GM21529 (cell line): ENCODE measurements around the gene ERI2.
"Not testable (repeated sequence)": the region's sequence is repeated elsewhere in the genome, so short reads cannot be mapped to it uniquely, and the experiment has no call there.

Experiments used
- ATAC-seq: cut with Tn5 transposase; IDR thresholded peaks from one replicate; pipeline ENCODE4 v1.9.1; 2021; ENCODE audit not compliant: unreplicated experiment

Gene ERI2

DNA sequence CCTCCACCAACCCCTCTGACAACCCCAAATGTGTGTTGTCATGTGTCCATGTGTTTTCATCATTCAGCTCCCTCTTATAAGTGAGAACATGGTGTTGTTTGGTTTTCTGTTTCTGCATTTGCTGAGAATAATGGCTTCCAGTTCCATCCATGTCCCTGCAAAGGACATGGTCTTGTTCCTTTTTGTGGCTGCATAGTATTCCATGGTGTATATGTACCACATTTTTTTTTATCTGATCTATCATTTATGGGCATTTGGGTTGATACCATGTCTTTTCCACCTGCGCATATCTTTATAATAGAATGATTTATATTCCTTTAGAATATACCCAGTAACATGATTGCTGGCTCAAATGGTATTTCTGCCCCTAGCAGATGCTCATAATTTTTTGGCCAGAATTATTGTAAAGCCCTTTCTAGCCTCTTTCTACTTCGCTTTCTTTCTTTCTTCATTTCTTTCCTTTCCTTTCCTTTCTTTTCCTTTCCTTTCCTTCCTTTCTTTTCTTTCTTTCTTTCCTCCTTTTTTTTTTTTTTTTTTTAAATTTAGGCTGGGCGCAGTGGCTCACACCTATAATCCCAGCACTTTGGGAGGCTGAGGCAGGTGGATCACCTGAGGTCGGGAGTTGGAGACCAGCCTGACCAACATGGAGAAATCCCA is 12.8 kb upstream of the ERI2 start:
- ATAC-seq: no peak

DNA sequence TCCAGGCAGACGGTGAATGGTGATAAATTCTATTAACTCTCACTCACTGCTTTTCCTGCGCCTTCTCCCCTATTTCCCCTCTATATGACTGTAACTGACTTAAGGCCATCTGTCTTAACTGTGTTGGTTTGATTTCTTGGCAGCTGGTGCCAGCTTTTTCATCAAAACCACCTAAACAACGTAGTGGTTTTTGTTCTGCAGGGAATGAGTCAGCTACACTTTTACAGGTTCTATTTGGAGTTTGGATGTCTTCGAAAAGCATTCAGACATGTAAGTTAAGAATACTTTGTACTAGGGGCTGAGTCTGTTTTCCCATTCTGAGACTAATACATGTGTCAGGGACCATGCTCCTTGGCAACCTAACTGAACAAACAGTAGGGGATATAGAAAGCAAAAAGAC is 8.5 kb upstream of the ERI2 start:
- no peak for ATAC-seq

DNA sequence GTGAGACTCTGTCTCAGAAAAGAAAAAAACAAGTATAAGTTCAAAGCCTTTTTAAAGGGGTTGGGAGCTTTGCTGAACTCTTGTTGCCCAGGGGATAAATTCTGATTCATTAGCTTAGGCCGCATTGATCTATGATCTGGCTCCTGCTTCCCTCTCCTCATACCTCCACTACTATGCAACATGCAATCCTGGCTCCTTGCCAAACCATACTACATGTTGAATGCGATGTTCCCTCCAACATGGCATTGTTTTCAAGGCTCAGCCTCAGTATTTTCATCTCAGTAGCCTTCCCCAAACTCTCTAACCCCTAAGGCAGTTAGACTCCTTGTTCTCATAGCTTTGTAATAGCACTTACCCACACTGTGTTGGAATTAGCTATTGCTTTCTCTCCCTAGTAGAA is 6.2 kb upstream of the ERI2 start:
- ATAC-seq: no peak

DNA sequence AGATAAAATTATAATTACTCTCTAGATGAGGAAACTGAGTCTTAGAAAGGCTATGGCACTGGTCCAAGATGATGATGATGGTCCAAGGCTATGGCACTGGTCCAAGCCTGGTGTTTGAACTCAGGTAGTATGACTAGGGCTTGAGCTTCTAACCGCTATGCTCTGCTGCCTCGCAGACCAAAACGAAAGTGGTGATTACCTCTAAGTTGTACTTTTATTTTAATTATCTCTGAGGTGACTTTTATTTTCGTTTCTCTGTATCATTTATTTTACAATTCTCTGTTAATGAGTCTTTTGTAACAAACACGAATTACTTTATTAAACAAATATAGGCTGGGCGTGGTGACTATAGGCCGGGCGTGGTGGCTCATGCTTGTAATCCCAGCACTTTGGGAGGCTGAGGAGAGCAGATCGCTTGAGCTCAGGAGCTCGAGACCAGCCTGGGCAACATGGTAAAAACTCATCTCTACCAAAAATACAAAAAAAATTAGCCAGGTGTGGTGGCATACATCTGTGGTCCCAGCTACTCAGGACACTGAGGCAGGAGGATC is 5.7 kb upstream of the ERI2 start:
- no peak for ATAC-seq

DNA sequence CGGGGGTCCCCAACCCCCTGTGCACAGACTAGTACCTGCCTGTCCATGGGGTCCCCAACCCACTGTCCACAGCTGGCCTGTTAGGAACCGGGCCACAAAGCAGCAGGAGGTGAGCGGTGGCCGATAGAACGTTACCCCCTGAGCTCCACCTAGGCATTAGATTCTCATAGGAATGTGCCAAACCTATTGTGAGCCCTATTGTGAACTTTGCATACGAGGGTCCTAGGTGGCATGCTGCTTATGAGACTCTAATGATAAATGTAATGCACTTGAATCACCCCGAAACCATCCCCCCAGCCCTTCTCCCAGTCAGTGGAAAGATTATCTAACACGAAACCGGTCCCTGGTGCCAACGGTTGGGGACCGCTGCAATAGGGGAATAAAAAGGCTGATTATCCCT is 1.6 kb upstream of the ERI2 start:
- ATAC-seq: no peak

DNA sequence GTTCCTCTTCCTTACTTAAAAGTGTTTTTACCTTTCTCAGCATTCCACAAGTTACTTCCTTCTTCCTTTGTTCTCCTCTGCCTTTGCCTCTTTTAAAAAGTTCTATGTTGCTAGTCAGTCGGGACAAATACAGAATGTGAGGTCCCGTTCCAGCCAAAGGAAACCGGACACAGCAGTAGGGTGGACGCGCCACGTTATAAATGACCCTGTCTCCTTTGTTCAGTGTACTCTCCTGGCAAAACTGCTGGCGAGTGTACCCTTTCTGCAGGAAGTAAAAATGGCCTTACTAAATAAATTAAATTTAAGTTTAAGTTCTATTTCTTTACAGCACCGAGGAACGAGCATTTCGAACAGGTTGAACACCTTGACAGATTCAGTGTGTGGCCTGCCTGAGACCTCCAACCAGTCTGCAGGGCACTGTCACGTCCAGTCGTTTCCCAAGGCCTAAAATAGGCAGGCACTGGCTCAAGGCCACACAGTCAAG is 546 bp downstream of the ERI2 start:
- ATAC-seq: not testable (repeated sequence)

DNA sequence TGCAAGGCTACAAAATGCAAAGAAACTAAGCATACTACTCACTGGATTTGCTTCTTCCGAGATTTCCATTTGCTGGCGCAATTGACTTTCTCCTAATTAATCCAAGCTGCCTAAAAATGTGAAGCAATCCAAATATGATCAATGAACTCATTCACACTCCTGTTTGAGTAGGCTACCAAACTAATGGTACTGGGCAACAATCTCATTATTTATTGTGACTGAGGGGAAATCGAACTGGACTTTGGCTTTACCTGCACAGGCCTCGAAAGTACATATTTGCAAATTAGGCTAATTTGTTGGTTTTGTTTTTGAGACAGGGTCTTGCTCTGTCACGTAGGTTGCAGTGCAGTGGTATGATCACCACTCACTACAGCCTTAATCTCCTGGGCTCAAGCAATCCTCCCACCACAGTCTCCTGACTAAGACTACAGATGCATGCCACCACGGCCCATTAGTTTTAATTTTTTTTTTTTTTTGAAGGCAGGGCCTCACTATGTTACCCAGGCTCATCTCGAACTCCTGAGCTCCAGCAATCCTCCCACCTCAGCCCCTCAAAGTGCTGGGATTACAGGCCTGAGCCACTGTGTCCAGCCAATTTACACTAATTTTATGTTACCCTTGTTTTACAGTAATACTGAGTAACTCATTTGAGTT is 2.6 kb downstream of the ERI2 start:
- ATAC-seq: no peak

DNA sequence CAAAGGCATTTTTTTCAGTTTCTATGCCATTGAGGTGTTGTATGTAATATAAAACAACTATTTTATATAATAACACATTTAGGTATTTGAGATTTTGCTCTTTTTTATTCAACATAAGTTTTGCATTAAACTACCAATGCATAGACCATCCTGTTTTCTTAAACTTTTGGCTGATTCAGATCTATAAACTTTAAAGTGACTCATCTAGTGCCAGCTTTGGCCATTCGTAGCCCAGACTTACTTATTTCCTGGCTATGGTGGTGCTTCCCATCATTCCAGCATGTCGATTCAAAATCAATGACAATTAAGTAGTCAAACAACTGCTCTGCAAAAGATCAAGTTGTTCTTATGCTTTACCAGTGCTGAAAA is 3.1 kb downstream of the ERI2 start:
- no peak for ATAC-seq

DNA sequence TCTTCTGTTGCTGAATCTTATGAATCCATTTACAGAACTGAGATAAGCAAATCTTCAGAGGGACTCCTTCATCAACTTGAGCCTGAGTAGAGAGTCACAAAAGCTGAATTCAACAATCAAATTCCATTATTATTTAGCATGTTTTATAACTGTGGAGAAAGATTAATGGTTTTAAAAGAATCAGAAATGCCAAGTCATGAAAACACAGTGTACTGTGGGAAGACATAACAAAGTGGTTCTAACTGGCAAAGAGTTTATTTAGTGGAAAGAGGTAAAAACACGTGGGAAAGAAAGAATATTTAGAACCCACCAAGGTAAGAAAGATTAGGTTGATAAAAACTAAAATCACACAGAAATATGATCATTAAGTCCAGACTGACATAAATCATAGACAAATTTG is 5.0 kb downstream of the ERI2 start:
- no peak for ATAC-seq

DNA sequence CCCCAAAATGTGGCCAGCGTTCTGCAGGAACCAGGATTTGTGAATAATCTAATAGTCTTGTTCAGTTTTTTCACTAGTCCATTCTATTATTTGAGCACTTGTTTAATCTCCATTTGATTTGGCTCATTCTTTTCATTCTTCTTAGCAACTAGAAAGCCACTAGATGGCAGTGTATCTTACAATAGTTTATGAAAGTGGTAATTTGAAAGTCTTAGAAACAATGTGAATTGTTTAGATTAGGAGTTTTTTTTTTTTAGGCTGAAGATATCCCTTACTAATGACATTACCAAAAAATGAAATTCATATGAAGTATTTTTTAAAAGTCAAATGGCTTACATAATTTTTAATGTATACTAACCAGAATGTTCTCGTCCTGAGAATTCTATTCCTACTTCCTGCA is 6.7 kb downstream of the ERI2 start:
- ATAC-seq: no peak

DNA sequence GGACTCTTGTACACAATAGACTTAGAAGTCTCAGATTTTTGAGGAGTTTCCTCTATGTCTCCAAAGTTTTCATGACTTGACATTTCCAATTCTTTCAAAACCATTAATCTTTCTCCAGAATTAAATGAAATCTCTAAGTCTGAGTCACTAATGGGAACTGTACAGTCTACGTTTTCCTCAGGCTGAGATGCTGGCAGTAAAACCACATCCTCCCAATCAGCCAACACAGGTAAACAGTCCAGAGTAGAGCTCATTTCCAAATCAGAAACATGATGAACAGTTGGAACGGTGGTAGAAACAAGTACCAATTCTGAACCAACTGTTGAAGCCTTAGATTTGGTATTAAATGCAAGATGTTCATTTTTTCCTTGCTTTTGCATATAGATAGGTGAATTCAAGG is 7.9 kb downstream of the ERI2 start:
- ATAC-seq: no peak

DNA sequence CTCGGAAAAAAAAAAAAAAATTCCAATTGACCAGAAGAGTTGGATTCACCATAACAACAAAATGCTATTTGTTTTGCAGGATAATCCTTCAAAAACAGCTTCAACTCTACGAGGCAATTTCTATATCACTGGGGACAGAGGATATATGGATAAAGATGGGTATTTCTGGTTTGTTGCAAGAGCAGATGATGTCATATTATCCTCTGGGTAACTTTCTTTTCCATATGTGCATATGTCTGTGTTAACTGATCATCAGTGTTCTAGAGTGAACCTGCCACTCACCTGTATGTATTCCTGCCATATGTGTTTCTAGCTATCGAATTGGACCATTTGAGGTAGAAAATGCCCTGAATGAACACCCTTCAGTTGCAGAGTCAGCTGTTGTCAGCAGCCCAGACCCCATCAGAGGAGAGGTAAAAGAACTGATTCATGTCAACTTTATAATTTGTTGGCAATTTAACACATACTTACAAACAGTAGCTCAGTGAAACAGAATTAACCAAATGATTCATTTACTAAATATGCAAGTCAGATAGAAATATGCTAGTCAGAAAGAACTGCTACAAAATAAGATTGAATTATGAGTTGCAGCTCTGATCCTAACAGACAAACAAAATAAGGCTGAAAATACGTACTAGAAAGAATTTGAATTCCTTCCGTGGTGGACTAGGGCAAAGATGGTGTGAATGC is 14.2 kb downstream of the ERI2 start:
- ATAC-seq: no peak

DNA sequence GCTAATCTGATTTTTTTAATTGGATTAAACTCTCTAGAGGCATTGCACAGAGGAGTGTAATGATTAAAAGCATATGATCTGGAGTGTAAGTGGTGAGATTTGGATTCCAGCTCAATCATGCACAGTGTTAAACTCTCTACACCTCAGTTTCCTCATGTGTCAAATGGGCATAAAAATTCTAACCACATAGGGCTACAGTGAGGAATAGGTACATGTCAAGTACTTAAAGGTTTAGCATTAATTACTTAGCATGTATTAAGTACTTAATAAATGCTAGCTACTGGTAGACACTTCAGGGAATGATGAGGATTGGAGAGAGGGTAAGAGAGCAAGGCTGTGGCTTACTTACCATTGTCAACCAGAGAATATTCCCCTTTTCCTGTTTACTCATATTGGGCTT is 17.1 kb downstream of the ERI2 start:
- no peak for ATAC-seq

DNA sequence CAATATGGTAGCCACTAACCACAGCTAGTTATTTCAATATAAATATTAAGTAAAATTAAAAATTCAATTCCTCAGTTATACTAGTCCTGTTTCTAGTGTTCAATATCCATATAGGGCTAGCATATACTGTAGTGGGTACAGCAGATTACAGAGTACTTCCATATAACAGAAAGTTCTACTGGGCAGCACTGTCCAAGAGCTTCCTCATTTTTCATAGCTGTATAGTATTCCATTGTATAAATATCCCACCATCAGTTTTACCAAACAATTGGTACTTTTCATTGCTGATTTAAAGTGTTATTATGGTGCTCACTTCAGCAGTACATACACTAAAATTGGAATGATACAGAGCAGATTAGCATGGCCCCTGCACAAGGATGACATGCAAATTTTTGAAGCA is 22.1 kb downstream of the ERI2 start:
- ATAC-seq: no peak

DNA sequence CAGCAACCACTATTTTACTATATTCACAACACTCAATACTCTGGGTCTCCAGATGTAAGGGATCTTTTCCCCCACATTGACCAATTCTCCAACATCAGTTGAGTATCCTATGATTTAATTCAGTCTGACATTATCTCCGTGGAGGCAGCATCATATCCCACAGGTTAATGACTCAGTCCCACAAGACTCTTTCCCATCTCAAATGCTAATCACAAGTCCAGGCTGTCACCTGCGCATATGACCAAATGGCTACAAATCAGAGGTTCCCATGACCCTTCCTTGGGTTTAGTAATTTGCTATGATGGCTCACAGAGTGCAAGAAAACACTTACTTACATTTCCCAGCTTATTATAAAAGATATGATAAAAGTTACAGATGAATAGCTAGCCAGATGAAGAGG is 23.8 kb downstream of the ERI2 start:
- ATAC-seq: no peak

DNA sequence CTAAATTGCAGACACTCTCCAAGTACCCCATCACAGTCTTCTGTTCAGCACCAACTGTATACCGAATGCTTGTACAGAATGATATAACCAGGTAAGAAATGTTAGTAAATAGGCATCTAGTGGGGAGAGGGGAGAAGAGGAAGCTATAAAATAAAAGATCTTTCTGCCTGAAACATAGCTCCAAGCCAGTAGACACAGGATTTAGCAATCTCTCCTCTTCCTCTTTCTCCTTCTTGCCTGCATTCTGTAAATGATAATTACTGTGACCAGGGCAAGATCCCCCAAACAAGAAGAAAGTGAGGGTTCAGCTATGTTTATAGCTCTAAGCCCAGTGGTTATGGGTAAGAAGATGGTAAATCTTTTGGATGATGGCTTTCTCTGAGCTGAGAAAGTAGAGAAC is 24.6 kb downstream of the ERI2 start:
- no peak for ATAC-seq

DNA sequence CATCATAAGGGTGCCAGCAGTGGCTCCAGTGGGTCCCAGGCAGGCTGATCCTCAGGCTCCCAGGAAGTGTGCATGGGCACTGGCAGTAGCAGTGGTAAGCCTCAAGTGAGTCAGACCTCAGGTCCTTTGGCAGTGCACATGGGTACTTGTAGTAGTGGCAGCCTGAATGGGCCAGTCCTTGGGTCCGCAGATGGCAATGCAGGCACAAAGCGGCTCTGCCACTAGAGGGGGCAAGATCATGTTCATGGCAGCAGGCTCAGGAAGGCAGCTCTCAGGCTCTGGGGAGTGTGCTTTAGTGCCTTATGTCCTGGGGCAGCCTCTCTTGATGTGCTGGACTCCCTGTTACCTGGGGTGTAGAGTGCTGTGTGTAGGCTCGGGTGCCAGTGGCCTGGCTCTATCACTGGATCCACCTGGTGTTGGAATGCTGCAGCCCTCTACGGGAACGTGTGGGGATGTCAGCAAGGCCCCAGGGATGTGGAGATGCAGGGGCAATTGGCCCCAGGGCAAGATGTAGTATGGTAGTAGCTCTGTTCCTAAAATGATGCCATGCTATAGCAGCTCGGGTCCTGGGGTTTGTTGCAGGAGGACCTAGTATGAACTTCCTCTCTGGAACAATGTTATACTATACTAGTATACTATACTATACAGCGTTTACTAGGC is 31.4 kb downstream of the ERI2 start:
- ATAC-seq: no peak

DNA sequence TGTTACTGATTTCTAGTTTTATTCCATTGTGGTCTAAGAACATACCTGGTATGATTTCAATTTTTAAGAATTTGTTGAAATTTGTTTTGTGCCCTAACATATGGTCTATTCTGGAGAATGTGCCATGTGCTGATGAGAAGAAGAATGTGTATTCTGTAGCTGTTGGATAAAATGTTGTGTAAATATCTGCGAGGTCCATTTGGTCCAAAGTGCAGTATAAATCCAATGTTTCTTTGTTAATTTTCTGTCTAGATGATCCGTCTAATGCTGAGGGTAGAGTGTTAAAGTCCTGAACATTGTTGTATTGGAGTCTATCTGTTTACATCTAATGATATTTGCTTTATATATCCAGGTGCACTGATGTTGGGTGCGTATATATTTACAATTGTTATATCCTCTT is 32.6 kb downstream of the ERI2 start:
- ATAC-seq: no peak

DNA sequence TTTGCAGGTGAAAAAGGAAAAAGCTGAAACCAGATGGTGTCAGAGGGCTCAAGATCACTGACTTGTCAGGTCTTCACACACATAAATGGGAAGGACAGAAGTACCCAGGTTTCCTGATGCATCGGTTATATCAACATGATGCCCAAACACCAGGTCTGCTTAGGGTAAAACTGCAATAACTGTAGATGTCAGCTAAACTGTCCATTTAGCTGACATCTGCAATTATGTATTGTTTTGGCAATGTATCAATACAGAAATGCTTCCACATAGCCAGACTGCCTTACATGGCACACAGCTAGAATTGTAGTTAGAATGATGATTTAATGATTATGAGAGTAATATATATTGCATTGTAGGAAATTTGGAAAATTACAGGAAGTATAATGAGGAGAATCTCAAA is 37.5 kb downstream of the ERI2 start:
- ATAC-seq: no peak

DNA sequence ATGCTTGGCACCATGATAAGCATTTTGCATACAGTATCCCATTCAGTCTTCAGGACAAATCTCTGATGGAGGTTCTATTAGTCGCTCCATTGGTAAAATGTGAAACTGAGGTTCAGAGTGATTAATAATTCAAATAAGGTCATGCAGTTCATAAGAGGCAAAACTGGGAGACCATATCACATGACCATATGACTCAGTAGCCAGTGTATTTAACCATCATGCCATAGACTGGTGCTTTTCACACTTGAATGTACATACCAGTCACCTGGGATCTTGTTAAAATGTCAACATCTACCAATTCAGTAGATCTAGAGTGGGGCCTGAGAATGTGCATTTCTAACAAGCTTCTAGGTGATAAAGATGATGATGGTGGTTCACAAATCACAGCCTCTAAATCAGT is 38.2 kb downstream of the ERI2 start:
- ATAC-seq: no peak

DNA sequence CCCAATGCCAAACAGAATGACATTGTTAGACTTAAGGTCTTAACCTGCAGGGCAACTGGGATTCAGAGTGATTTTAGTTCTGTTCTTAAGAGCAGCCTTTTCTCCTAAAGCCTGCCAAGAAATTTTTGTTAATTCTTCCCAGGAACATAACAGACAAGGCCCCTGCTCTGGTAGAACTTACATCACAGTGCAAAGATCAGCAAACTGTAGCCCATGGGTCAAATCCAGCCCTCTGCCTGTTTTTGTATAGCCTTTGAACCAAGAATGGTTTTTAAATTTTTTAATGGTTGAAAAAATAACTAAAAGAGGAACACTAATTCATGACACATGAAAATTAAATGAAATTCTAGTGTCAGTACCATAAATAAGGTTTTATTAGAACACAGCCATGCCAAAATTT is 38.7 kb downstream of the ERI2 start:
- no peak for ATAC-seq

DNA sequence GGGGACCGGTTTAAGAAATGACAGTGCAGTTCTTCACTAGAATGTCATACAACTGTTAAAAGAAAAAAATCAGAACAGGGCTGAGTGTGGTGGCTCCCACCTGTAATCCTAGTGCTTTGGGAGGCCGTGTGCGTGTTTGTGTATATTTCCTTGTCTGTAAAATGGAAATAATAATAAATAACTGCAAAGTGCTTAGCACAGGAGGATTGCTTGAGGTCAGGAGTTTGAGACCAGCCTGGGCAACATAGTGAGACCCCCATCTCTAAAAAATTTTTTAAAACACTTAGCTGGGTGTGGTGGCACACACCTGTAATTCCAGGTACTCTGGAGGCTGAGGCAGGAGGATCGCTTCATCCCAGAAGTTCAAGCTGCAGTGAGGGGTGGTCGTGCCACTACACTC is 40.0 kb downstream of the ERI2 start:
- no peak for ATAC-seq
